ENCODE results near the gene IL19. TPM values are rescaled to one million over a fixed set of nuclear protein-coding genes. Genes with fewer than 3 reads are reported as not detected.
A peak's percentile ranks its signal among the peaks of the same experiment; 100 is the strongest.
"Not testable (repeated sequence)": the region's sequence is repeated elsewhere in the genome, so short reads cannot be mapped to it uniquely, and the experiment has no call there.

Gene IL19
- total RNA-seq, 2 experiments from 2014 or later, result not detected

DNA sequence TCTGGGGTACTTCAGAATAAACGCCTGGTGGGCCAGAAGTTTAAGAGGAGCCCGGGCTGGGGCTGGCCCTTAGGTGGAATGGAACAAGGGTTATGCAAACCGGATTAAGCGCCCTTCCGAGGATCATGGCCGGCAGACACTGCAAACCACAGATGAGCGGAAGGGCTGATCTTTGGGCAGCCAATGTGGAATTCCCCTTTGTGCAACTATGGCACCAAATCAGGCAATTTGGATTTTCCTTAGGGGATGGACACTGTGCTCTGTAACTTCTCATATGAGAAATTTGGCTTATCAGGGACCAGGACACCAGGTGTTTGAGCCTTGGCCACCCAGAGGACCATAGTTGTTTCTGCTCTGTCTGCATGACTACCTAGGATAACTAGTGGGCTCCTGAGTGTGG, 7.5 kb downstream of the IL19 start:
- no peaks in the 10 kb centered on the region for H3K9me3 Mint-ChIP-seq (ENCODE audit: insufficient read depth)
- no peak overlapping the region for H3K27ac Mint-ChIP-seq
- H3K36me3 Mint-ChIP-seq (ENCODE audit: low read depth), result no peaks in the 10 kb centered on the region
- DNase-seq (no peak), ATAC-seq (no peak)
- POLR2A ChIA-PET, result no interaction called here
- no peak overlapping the region for H3K4me3 Mint-ChIP-seq
- H3K27me3 Mint-ChIP-seq (ENCODE audit: low read depth), result peaks cover 15% of the 10 kb centered on the region
- H3K4me1 Mint-ChIP-seq (ENCODE audit: low read depth), result peaks cover 27% of the 10 kb centered on the region
- CTCF ChIA-PET, result interaction anchor here (0.9 to 1.3 kb wide), 2 partner anchors 17 to 19 kb away, joined by 3 to 7 read pairs; no protein-coding TSS in a partner anchor

DNA sequence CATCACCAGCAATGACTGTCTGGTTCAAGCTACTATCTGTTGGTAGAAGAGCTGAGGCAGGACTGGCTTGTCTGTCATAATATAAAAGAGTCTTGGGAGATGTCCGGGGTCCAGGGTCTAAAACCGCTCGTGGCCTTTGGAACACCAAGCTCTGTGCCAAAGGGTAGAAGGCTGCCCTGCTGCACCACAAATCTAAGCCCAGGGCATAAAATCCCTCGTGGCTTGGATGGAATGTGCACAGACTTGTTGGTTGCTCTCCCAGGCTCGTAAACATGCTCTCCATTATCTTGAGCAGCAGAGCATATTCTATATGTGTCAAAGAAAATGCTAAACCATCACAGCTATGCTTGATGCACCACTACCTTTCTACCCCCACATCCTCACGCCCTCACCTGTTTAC, 8.3 kb downstream of the IL19 start:
- H3K9me3 Mint-ChIP-seq (ENCODE audit: insufficient read depth); H3K36me3 Mint-ChIP-seq (ENCODE audit: low read depth); POLR2A ChIA-PET; H3K27me3 Mint-ChIP-seq (ENCODE audit: low read depth); ATAC-seq; H3K4me3 Mint-ChIP-seq; DNase-seq; H3K27ac Mint-ChIP-seq; CTCF ChIA-PET: not testable (repeated sequence)
- H3K4me1 Mint-ChIP-seq (ENCODE audit: low read depth), result peaks cover 29% of the 10 kb centered on the region

DNA sequence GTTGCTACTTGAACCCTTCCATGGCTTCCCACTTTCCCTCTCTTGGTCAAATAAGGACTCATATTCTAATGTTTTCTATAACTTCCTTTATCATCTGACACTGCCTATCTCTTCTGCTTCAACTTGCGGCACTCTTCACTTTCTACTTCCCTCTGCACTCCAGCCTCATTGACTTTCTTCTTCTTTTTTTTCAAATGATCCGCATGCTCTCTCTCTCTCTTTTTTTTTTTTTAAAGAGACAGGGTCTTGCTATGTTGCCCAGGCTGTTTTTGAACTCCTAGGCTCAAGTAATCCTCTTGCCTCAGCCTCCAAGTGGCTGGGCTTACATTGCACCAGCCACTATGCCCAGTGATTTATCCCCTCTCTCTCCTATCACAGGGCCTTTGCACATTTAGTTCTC, 9.1 kb downstream of the IL19 start:
- H3K27ac Mint-ChIP-seq, result no peak overlapping the region
- DNase-seq (no peak), ATAC-seq (no peak)
- H3K27me3 Mint-ChIP-seq (ENCODE audit: low read depth), result peaks cover 8% of the 10 kb centered on the region
- ChIA-PET POLR2A (no interaction called here), CTCF (interaction anchor here (1.1 to 2.6 kb wide), 2 partner anchors 10 to 30 kb away, joined by 3 to 11 read pairs; partner anchors contain the start of gene IL19)
- no peaks in the 10 kb centered on the region for H3K9me3 Mint-ChIP-seq (ENCODE audit: insufficient read depth)
- no peaks in the 10 kb centered on the region for H3K36me3 Mint-ChIP-seq (ENCODE audit: low read depth)
- H3K4me1 Mint-ChIP-seq (ENCODE audit: low read depth), result peaks cover 31% of the 10 kb centered on the region
- H3K4me3 Mint-ChIP-seq, result no peak overlapping the region

DNA sequence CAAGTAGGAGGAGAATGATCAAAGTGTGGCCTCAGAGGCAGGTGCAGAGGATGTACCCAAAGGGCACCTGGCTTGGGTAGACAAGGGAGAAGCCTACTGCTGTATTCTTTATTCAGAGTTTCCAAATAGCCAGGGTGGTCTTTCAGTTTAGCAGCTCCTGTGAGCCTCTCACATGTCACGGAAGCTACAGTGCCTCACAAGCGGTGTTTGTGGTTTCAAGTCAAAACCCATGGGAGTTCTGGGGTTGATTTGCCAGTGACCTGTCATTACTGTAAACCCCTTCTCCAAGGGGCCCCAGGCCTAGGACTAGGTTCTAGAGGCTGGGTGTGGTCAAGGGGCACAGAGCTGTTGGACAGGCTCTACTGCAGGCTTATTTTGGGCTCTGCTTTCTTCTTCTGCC, 11.9 kb downstream of the IL19 start:
- POLR2A ChIA-PET, result interaction anchor here (0.5 to 1.7 kb wide), 3 partner anchors 11 to 63 kb away, joined by 3 to 4 read pairs (median 3); partner anchors contain the start of gene IL19
- Mint-ChIP-seq H3K4me3 (peak overlapping the region; percentile 22), H3K4me1 (ENCODE audit: low read depth) (peaks cover 57% of the 10 kb centered on the region), H3K27ac (peak overlapping the region; percentile 34), H3K9me3 (ENCODE audit: insufficient read depth) (no peaks in the 10 kb centered on the region), H3K27me3 (ENCODE audit: low read depth) (peaks cover 5% of the 10 kb centered on the region), H3K36me3 (ENCODE audit: low read depth) (no peaks in the 10 kb centered on the region)
- peak; percentile 40 for ATAC-seq
- DNase-seq, result peak; percentile 52
- CTCF ChIA-PET, result interaction anchor here (0.7 to 8.4 kb wide), 9 partner anchors 10 to 129 kb away, joined by 3 to 63 read pairs (median 9); partner anchors contain the start of genes IL10 and IL19

DNA sequence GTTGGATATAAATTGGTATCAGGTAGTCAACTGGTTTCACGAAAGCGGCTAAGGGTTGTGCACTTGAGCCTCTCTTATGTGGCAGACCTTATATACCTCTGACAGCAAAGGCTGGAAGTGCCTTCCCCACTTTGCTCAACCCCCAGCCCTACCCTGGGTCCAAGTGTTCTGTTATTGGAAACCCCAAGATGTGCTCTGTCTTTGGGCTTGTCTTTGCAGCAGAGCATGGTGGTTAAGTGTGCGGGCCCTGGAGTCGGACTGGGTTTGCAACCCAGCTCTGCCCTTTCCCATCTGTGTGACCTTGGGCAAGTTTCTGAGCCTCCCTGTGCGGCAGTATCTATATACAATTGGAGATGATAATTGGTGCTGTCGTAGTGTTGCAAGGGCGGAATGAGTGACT, 12.9 kb downstream of the IL19 start:
- no peaks in the 10 kb centered on the region for H3K9me3 Mint-ChIP-seq (ENCODE audit: insufficient read depth)
- ChIA-PET CTCF (interaction anchor here (0.8 to 8.4 kb wide), 12 partner anchors 10 to 128 kb away, joined by 3 to 63 read pairs (median 8); partner anchors contain the start of genes IL10 and IL19), POLR2A (no interaction called here)
- peak overlapping the region; percentile 31 for H3K27ac Mint-ChIP-seq
- peaks cover 9% of the 10 kb centered on the region for H3K27me3 Mint-ChIP-seq (ENCODE audit: low read depth)
- H3K4me3 Mint-ChIP-seq, result no peak overlapping the region
- H3K36me3 Mint-ChIP-seq (ENCODE audit: low read depth), result no peaks in the 10 kb centered on the region
- no peak for ATAC-seq
- DNase-seq, result no peak
- H3K4me1 Mint-ChIP-seq (ENCODE audit: low read depth), result peaks cover 66% of the 10 kb centered on the region

DNA sequence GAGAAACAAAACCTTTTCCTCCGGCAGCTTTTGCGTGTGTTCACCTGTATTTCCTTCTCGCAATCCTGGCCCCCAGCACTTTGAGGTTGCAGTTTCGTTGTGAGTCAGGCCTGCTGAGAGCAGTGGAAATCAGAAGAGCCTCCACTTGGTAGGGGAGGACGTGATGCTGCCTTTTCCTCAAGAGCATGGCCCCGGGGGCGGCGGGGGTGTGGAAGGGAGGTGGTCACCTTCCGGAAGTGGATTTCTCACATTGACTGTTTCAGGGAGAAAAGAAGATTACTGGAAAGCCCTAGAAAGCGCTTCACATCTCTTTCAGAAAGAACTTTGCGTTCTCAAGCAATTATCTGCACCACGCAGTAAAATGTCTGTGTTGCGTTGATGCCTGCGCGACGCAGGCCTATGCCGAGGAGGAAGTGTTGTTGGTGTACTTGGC, 13.9 kb downstream of the IL19 start:
- Mint-ChIP-seq H3K4me1 (ENCODE audit: low read depth) (peaks cover 66% of the 10 kb centered on the region), H3K27me3 (ENCODE audit: low read depth) (peaks cover 15% of the 10 kb centered on the region), H3K9me3 (ENCODE audit: insufficient read depth) (no peaks in the 10 kb centered on the region), H3K4me3 (peak overlapping the region; percentile 35), H3K27ac (peak overlapping the region; percentile 86), H3K36me3 (ENCODE audit: low read depth) (no peaks in the 10 kb centered on the region)
- CTCF ChIA-PET, result interaction anchor here (0.8 to 8.4 kb wide), 11 partner anchors 11 to 127 kb away, joined by 3 to 63 read pairs (median 8); partner anchors contain the start of genes IL10 and IL19
- ATAC-seq, result peak; percentile 84
- POLR2A ChIA-PET, result interaction anchor here (0.9 kb wide), 1 partner anchor 24 kb away, joined by 3 read pairs; no protein-coding TSS in a partner anchor
- peak; percentile 94 for DNase-seq

DNA sequence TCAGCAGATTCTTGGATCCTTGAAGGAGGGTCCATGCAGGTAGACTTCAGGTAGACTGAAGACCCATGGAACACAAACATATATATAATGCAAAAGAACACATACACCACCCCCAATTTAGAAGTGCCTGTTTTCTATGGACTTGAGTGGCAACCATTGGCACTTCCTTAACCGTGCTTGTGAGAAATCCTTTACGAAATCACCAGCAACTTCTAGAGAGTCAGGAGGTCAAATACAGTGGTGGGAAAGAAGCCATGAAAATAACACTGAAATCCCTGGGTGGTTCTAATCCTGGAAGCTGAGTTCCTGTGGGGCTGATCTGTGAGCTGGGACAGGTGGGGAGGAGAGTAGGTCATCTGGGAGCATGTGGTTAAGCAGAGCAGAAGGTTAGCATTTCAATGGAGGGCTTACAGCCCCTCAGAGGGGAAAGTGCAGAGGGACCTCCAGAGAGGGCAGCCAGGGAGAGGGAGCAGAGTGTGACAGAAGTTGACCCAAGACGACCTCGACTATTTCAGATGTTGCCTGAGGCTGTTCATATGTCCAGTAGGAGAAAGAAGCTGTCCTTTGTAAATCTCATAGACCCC, 14.7 kb downstream of the IL19 start:
- peaks cover 73% of the 10 kb centered on the region for H3K4me1 Mint-ChIP-seq (ENCODE audit: low read depth)
- ChIA-PET POLR2A (interaction anchor here (1.2 kb wide), 2 partner anchors 19 kb away, joined by 3 to 4 read pairs; no protein-coding TSS in a partner anchor), CTCF (interaction anchor here (1.2 to 8.4 kb wide), 11 partner anchors 10 to 197 kb away, joined by 3 to 63 read pairs (median 19); partner anchors contain the start of genes IL10 and IL19)
- ATAC-seq (no peak), DNase-seq (no peak)
- H3K4me3 Mint-ChIP-seq, result no peak overlapping the region
- H3K27ac Mint-ChIP-seq, result no peak overlapping the region
- H3K36me3 Mint-ChIP-seq (ENCODE audit: low read depth), result no peaks in the 10 kb centered on the region
- peaks cover 23% of the 10 kb centered on the region for H3K27me3 Mint-ChIP-seq (ENCODE audit: low read depth)
- no peaks in the 10 kb centered on the region for H3K9me3 Mint-ChIP-seq (ENCODE audit: insufficient read depth)

DNA sequence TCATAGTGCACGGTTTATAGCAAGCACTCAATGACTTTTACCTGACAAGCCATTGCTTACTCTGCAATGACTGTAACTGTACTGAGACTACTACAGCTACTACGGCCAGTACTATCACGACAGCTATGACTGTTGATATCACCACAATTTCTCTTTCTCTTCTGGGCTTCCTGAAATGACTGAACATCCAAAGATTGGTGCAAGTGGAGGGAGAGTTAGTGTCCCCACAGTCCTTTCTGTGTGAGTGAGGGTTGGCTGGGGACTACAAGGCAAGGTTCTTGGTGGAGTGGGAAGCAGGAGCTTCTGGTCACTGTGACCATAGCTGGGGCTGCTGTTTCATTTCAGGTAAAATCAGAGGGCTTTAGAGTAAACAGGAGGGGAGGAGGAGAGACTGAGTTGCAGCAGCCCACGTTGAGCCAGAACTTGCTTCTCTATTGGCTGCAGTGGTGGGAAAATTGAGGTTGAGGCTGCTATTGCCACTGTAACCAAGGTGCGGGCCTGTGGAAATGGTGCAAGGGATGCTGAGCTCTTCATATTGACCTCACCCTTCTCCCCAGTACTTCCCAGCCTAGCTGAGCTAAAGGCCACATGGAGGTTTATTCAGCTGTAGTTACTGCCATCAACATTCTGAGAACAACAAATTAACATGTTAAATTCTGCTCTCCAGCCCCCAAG, 15.8 kb downstream of the IL19 start:
- no peaks in the 10 kb centered on the region for H3K36me3 Mint-ChIP-seq (ENCODE audit: low read depth)
- peaks cover 29% of the 10 kb centered on the region for H3K27me3 Mint-ChIP-seq (ENCODE audit: low read depth)
- ChIA-PET CTCF (interaction anchor here (0.9 to 8.4 kb wide), 17 partner anchors 9 to 196 kb away, joined by 3 to 63 read pairs (median 5); partner anchors contain the start of genes FCMR, IL10 and IL19), POLR2A (interaction anchor here (1.0 to 1.2 kb wide), 5 partner anchors 8 to 20 kb away, joined by 3 to 4 read pairs (median 3); partner anchors contain the start of gene IL19)
- H3K27ac Mint-ChIP-seq, result no peak overlapping the region
- H3K9me3 Mint-ChIP-seq (ENCODE audit: insufficient read depth), result no peaks in the 10 kb centered on the region
- ATAC-seq, result no peak
- no peak overlapping the region for H3K4me3 Mint-ChIP-seq
- DNase-seq, result no peak
- peaks cover 82% of the 10 kb centered on the region for H3K4me1 Mint-ChIP-seq (ENCODE audit: low read depth)

DNA sequence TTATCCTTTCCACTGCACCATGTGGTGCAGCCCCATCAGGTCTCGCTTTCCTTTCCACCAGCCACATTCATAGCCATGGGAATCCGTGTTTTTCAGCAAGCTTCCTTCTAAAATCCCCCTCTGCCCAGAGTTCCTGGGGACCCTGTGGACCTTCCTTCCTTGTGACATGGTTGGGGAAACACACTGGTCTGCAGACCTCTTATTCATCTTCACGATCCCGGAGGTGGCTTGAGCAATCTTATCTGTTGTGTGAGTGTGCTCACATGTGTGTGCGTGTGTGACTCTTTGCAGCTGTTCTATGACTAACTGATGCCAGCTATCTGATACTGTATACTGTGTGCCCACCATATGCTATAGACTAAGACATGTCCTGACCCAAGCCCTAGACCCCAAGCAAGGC, 17.3 kb downstream of the IL19 start:
- CTCF ChIA-PET, result interaction anchor here (1.8 to 8.4 kb wide), 8 partner anchors 11 to 125 kb away, joined by 4 to 63 read pairs (median 24); partner anchors contain the start of genes IL10 and IL19
- H3K36me3 Mint-ChIP-seq (ENCODE audit: low read depth), result no peaks in the 10 kb centered on the region
- no peak for DNase-seq
- H3K4me3 Mint-ChIP-seq, result no peak overlapping the region
- POLR2A ChIA-PET, result interaction anchor here (0.5 to 1.3 kb wide), 2 partner anchors 16 to 17 kb away, joined by 3 to 4 read pairs; partner anchors contain the start of gene IL10
- H3K27me3 Mint-ChIP-seq (ENCODE audit: low read depth), result peaks cover 29% of the 10 kb centered on the region
- no peak for ATAC-seq
- H3K4me1 Mint-ChIP-seq (ENCODE audit: low read depth), result peaks cover 84% of the 10 kb centered on the region
- peak overlapping the region; percentile 7 for H3K27ac Mint-ChIP-seq
- H3K9me3 Mint-ChIP-seq (ENCODE audit: insufficient read depth), result no peaks in the 10 kb centered on the region

DNA sequence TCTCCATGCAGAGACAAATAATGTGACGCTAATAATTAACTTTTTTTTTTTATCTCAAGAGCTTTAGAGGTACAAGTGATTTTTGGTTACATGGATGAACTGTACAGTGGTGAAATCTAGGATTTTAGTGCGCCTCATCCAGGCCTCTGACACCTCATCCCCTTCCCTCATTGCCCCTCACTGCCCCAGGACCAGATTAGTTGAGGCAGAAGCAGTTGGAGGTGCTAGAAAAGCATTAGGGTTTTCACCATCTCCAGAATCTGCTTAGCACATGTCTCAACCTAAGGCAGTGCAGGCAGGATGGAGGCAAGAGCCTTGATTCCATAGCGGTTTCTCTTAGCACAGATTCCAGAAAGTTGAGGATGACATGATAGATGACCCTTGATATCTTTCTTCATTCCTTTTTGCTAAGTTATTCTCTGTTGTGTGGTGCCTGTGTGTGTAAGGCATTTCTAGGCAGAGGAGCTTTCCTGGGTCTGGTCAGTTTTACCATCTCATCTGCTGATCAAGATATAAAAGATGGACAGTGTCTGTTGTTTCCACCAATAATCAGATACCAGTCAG, 18.0 kb downstream of the IL19 start:
- no peaks in the 10 kb centered on the region for H3K9me3 Mint-ChIP-seq (ENCODE audit: insufficient read depth)
- peaks cover 79% of the 10 kb centered on the region for H3K4me1 Mint-ChIP-seq (ENCODE audit: low read depth)
- CTCF ChIA-PET, result interaction anchor here (1.0 to 8.4 kb wide), 8 partner anchors 10 to 124 kb away, joined by 3 to 63 read pairs (median 6); no protein-coding TSS in a partner anchor
- ATAC-seq (no peak), DNase-seq (no peak)
- H3K27ac Mint-ChIP-seq, result no peak overlapping the region
- POLR2A ChIA-PET, result interaction anchor here (0.5 to 1.3 kb wide), 2 partner anchors 16 to 17 kb away, joined by 3 to 4 read pairs; partner anchors contain the start of gene IL10
- H3K36me3 Mint-ChIP-seq (ENCODE audit: low read depth), result no peaks in the 10 kb centered on the region
- H3K4me3 Mint-ChIP-seq, result no peak overlapping the region
- peaks cover 29% of the 10 kb centered on the region for H3K27me3 Mint-ChIP-seq (ENCODE audit: low read depth)

DNA sequence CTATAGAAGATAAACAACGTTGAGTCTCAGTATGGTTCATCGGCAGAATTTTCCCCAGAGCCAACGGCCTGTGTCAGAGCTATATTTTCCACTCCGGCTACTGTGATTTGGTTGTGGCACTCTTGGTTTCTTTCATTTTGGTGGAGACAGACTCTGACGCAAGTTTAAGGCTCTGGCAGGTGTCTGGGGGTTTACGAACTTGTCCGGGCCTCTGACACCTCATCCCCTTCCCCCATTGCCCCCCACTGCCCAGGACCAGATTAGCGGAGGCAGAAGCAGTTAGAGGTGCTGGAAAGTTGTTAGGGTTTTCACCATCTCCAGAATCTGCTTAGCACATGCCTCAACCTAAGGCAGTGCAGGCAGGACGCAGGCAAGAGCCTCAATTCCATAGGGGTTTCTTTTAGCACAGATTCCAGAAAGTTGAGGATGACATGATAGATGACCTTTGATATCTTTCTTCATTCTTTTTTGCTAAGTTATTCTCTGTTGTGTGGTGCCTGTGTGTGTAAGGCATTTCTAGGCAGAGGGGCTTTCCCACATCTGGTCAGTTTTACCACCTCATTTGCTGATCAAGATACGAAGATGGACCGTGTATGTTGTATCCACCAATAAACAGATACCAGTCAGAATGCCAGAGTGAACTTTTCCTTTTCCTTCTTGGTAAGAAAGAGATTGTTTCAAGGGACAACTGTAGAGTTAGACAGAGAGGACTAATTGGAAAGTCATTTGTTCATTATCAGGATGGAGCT, 20.1 kb downstream of the IL19 start:
- H3K36me3 Mint-ChIP-seq (ENCODE audit: low read depth), result peaks cover 5% of the 10 kb centered on the region
- H3K27me3 Mint-ChIP-seq (ENCODE audit: low read depth), result peaks cover 33% of the 10 kb centered on the region
- DNase-seq (no peak), ATAC-seq (no peak)
- no peak overlapping the region for H3K4me3 Mint-ChIP-seq
- peak overlapping the region; percentile 47 for H3K27ac Mint-ChIP-seq
- POLR2A ChIA-PET, result interaction anchor here (0.8 to 1.8 kb wide), 2 partner anchors 13 to 126 kb away, joined by 3 to 4 read pairs; no protein-coding TSS in a partner anchor
- H3K4me1 Mint-ChIP-seq (ENCODE audit: low read depth), result peaks cover 71% of the 10 kb centered on the region
- H3K9me3 Mint-ChIP-seq (ENCODE audit: insufficient read depth), result no peaks in the 10 kb centered on the region
- CTCF ChIA-PET, result interaction anchor here (0.6 to 8.4 kb wide), 8 partner anchors 9 to 156 kb away, joined by 3 to 63 read pairs (median 4); no protein-coding TSS in a partner anchor

Data from activated CD8-positive, alpha-beta T cell treated with anti-CD3 and anti-CD28 coated beads, Interleukin-2, amount 10 ng/mL, durations not matched to agents 7 days and 5 days (primary cell).